ENCODE results near the gene TM4SF5.
"Not testable (repeated sequence)": the region's sequence is repeated elsewhere in the genome, so short reads cannot be mapped to it uniquely, and the experiment has no call there.

TM4SF5 gene

DNA sequence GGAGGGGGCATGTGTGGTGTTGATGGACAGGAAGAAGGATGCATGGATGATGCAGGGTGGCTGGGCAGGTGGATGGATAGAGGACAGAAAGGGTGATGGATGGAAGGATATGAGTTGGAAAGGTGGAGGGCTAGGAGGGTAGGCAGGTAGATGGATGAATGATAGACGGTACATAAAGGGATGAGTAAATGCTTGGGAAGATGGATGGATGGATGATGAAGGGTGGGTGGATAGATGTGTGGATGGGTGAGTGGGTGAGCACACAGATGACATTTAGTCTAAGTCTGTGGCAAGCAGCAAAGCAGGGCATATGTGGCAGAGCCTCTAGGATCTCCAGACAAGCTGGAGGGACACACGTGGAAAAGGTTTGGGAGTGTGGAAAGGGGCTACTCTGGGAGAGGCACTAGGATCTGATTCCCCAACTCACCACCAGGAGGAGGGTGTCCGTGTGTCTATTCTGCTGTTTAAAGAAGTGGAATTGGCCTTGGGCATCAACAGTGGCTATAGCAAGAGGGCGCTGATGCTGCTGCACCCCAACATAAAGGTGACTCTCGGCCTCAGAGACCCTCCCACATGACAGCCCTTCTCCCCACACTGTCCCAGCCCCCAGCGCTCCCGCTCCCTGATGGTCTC, 43.5 kb downstream of the TM4SF5 start:
- no peak for DNase-seq (ENCODE audit: insufficient read length, low spot score)

DNA sequence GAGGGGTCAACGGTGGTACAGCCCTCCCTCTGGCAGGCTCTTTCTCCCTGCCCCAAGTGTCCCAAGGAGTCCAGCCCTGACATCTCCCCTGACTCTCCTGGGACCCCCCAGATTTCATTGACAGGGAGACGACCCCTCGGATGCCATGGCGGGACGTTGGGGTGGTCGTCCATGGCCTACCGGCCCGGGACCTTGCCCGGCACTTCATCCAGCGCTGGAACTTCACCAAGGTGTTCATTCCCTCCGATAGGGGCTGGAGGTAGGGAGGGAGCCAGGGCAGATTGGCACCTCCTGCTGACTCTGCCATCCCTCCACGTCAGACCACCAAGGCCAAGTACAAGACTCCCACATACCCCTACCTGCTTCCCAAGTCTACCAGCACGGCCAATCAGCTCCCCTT, 45.1 kb downstream of the TM4SF5 start:
- TF ChIP-seq POLR2A (IDR thresholded peaks at IDR 0.05; ENCODE audit: low read depth, low read length) (no peak), PAX5 (IDR thresholded peaks at IDR 0.05; ENCODE audit: insufficient read depth, low read length, severe bottlenecking) (no peak), POLR2AphosphoS5 (IDR thresholded peaks at IDR 0.05; ENCODE audit: low read depth, low read length) (no peak), POU2F2 (IDR thresholded peaks at IDR 0.05; ENCODE audit: low read depth, low read length) (no peak), TAF1 (IDR thresholded peaks at IDR 0.05; ENCODE audit: low read depth, low read length) (no peak), SPI1 (IDR thresholded peaks at IDR 0.05; ENCODE audit: low read depth, low read length) (no peak)
- DNase-seq (ENCODE audit: insufficient read length, low spot score) (no peak), FAIRE-seq (no peak)

More for the DNA sequence above, 43.5 kb downstream of the TM4SF5 start:
- no peak for TF ChIP-seq POU2F2 (IDR thresholded peaks at IDR 0.05; ENCODE audit: low read depth, low read length)
- no peak for TF ChIP-seq TAF1 (IDR thresholded peaks at IDR 0.05; ENCODE audit: low read depth, low read length)
- no peak for TF ChIP-seq PAX5 (IDR thresholded peaks at IDR 0.05; ENCODE audit: insufficient read depth, low read length, severe bottlenecking)
- TF ChIP-seq POLR2AphosphoS5 (IDR thresholded peaks at IDR 0.05; ENCODE audit: low read depth, low read length), result no peak
- TF ChIP-seq POLR2A (IDR thresholded peaks at IDR 0.05; ENCODE audit: low read depth, low read length), result no peak
- no peak for TF ChIP-seq SPI1 (IDR thresholded peaks at IDR 0.05; ENCODE audit: low read depth, low read length)
- FAIRE-seq, result no peak

DNA sequence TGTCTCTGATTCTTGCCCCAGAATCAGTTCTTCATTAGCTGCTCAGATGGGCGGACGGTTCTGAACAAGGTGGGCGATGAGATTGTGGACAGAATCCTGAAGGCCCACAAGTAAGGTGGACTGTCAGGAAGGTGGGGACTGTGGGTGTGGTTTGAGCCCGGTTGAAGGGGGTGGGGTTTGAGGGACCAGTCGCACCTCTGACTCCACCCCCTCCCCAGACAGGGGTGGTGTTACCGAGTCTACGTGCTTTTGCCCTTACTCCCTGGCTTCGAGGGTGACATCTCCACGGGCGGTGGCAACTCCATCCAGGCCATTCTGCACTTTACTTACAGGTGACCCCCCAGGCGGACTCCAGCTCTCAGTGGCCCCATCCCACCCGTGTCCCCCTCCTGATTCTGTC, 46.6 kb downstream of the TM4SF5 start:
- FAIRE-seq (no peak), DNase-seq (ENCODE audit: insufficient read length, low spot score) (no peak)
- no peak for TF ChIP-seq POLR2A (IDR thresholded peaks at IDR 0.05; ENCODE audit: low read depth, low read length)
- TF ChIP-seq POU2F2 (IDR thresholded peaks at IDR 0.05; ENCODE audit: low read depth, low read length), result no peak
- TF ChIP-seq PAX5 (IDR thresholded peaks at IDR 0.05; ENCODE audit: insufficient read depth, low read length, severe bottlenecking), result no peak
- no peak for TF ChIP-seq POLR2AphosphoS5 (IDR thresholded peaks at IDR 0.05; ENCODE audit: low read depth, low read length)
- TF ChIP-seq SPI1 (IDR thresholded peaks at IDR 0.05; ENCODE audit: low read depth, low read length), result no peak

DNA sequence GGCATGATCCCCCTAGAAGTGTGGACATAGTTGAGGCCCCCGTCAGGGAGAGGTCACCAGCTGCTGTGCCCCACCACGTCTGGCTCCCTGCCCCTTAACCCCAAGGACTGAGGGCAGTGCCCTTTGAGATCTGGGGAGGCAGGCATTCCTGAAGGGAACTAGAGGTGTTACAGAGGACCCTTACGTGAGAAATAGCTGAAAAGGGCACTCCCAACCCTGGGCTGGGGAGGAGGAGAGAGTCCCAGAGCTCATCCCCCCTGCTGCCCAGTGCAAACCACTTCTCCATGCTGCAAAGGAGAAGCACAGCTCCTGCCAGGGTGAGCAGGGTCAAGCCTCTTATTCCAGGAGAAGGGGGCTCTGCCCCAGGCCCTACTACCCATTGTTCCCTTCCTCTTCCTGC, 51.1 kb downstream of the TM4SF5 start:
- FAIRE-seq (no peak), DNase-seq (ENCODE audit: insufficient read length, low spot score) (no peak)
- TF ChIP-seq PAX5 (IDR thresholded peaks at IDR 0.05; ENCODE audit: insufficient read depth, low read length, severe bottlenecking) (no peak), SPI1 (IDR thresholded peaks at IDR 0.05; ENCODE audit: low read depth, low read length) (no peak), POU2F2 (IDR thresholded peaks at IDR 0.05; ENCODE audit: low read depth, low read length) (no peak), POLR2A (IDR thresholded peaks at IDR 0.05; ENCODE audit: low read depth, low read length) (no peak), TAF1 (IDR thresholded peaks at IDR 0.05; ENCODE audit: low read depth, low read length) (no peak), POLR2AphosphoS5 (IDR thresholded peaks at IDR 0.05; ENCODE audit: low read depth, low read length) (no peak)

GRCh38 chr17:4823373-4824089, 51.8 kb downstream of the TM4SF5 start:
- DNase-seq (ENCODE audit: insufficient read length, low spot score) (no peak), FAIRE-seq (no peak)
- TF ChIP-seq TAF1 (IDR thresholded peaks at IDR 0.05; ENCODE audit: low read depth, low read length) (no peak), POU2F2 (IDR thresholded peaks at IDR 0.05; ENCODE audit: low read depth, low read length) (no peak), POLR2AphosphoS5 (IDR thresholded peaks at IDR 0.05; ENCODE audit: low read depth, low read length) (no peak), SPI1 (IDR thresholded peaks at IDR 0.05; ENCODE audit: low read depth, low read length) (no peak), POLR2A (IDR thresholded peaks at IDR 0.05; ENCODE audit: low read depth, low read length) (no peak), PAX5 (IDR thresholded peaks at IDR 0.05; ENCODE audit: insufficient read depth, low read length, severe bottlenecking) (no peak)

- no peak for DNase-seq (ENCODE audit: insufficient read length, low spot score)
- no peak for TF ChIP-seq POLR2A (IDR thresholded peaks at IDR 0.05; ENCODE audit: low read depth, low read length)
- no peak for TF ChIP-seq SPI1 (IDR thresholded peaks at IDR 0.05; ENCODE audit: low read depth, low read length)
- no peak for TF ChIP-seq POLR2AphosphoS5 (IDR thresholded peaks at IDR 0.05; ENCODE audit: low read depth, low read length)
- no peak for TF ChIP-seq TAF1 (IDR thresholded peaks at IDR 0.05; ENCODE audit: low read depth, low read length)
- TF ChIP-seq PAX5 (IDR thresholded peaks at IDR 0.05; ENCODE audit: insufficient read depth, low read length, severe bottlenecking), result no peak
- no peak for TF ChIP-seq POU2F2 (IDR thresholded peaks at IDR 0.05; ENCODE audit: low read depth, low read length)
- FAIRE-seq, result no peak
These were observed 55.7 kb downstream of the TM4SF5 start for GRCh38 chr17:4827399-4827798.

- DNase-seq (ENCODE audit: insufficient read length, low spot score); FAIRE-seq: not testable (repeated sequence)
These were observed 61.1 kb downstream of the TM4SF5 start for GRCh38 chr17:4832829-4833177.
